Fibroblast of pulmonary artery (primary cell): Measurements from ENCODE around the gene TMEM218.

Experiments
- DNase-seq: peaks from one replicate; pipeline ENCODE4 v3.0.0-alpha.2; 2010; ENCODE audit warnings: low read depth
- H3K4me3 ChIP-seq: replicated peaks from 2 replicates; pipeline ENCODE4 v1.5.1; 2011; ENCODE audit warnings: low read depth, mild to moderate bottlenecking, control low read depth, low read length, moderate library complexity
- CTCF ChIP-seq: IDR thresholded peaks from 2 replicates; pipeline ENCODE4 v1.5.1; 2011; ENCODE audit warnings: mild to moderate bottlenecking, control low read depth, low read length, inconsistent platforms; ENCODE audit errors: missing control alignments

TMEM218 gene

GRCh38 chr11:125141686-125142535 is 30.5 kb upstream of the TMEM218 start:
- DNase-seq: peak; percentile 35
- TF ChIP-seq CTCF: peak; percentile 82
- H3K4me3 ChIP-seq: no peak overlapping the region

GRCh38 chr11:125141178-125141577 is 29.8 kb upstream of the TMEM218 start:
- H3K4me3 ChIP-seq: no peak overlapping the region
- no peak for TF ChIP-seq CTCF
- DNase-seq: no peak

GRCh38 chr11:125140233-125140632 is 28.8 kb upstream of the TMEM218 start:
- DNase-seq: no peak
- no peak overlapping the region for H3K4me3 ChIP-seq
- TF ChIP-seq CTCF: no peak

- H3K4me3 ChIP-seq: no peak overlapping the region
- no peak for DNase-seq
- TF ChIP-seq CTCF: no peak
Measured at GRCh38 chr11:125139778-125140177, 28.4 kb upstream of the TMEM218 start.

GRCh38 chr11:125138966-125139365 is 27.5 kb upstream of the TMEM218 start:
- DNase-seq: no peak
- H3K4me3 ChIP-seq: no peak overlapping the region
- TF ChIP-seq CTCF: no peak

GRCh38 chr11:125136001-125136400 is 24.6 kb upstream of the TMEM218 start:
- no peak for TF ChIP-seq CTCF
- DNase-seq: no peak
- H3K4me3 ChIP-seq: no peak overlapping the region

GRCh38 chr11:125132596-125132995 is 21.2 kb upstream of the TMEM218 start:
- no peak for TF ChIP-seq CTCF
- DNase-seq: no peak
- no peak overlapping the region for H3K4me3 ChIP-seq
